DMS79 treated with DMSO at 0.1 percent for 48 hours (cell line): ENCODE results near the gene KRT33B.
"Not testable (repeated sequence)": the region's sequence is repeated elsewhere in the genome, so short reads cannot be mapped to it uniquely, and the experiment has no call there.

Experiments used
- DNase-seq: peaks from one replicate; lab custom pipeline; 2025; lab: John Stamatoyannopoulos, UW

The KRT33B gene

DNA sequence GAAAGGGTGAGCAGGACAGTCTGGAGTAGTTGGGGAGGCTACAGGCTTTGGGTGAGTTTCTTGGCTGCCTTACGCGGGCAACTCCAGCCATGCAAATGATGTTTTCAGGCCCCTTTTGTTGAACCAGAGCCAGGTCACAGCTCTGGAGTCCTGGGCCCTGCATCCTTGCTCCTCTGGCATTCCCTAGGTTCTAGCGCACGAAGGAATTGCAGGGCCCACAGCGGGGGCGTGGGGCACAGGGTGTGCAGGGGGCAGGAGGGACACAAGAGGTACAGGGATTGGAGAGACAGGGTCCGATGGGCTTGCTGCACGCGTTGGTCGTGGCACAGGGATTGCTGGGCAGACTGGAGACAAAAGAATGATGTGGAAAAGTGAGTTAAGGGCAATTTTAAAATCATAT is 24.2 kb upstream of the KRT33B start:
- no peak for DNase-seq

DNA sequence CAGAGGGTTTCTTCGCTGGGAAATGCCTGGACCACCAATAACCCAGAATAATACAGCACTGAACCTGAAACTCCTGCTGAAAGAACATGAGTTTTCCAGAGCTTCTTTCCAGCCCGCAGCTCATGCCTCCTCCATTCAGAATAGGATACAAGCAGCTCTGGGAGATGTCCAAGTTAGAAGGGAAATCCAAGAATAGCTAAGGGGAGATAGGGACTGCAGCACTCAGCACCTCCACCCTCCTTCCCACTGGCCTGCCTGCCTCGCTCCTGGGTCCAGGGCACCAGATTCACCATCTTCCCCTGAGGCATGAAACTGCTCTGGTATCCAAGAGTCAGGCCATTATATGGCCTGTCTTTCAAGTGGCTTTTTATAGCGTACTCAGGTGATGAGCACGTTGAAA is 23.7 kb upstream of the KRT33B start:
- no peak for DNase-seq

DNA sequence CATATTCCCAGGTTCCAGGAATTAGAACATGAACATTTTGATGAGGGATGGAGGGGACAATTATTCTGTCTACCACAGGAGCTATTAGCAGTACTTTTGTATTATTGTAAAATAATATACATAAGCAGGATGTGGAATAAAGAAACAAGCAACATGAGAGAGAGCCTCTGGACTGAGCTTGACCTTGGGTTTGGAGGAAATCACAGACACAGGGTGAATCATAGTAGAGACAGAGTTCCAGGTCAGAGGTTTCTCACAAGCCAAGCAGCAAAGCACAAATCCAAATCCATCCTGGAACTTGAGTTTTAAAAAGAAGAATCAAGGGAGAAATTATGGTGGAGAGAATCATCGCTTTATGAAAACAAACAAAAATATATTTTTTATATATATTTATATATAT is 22.7 kb upstream of the KRT33B start:
- DNase-seq = no peak

DNA sequence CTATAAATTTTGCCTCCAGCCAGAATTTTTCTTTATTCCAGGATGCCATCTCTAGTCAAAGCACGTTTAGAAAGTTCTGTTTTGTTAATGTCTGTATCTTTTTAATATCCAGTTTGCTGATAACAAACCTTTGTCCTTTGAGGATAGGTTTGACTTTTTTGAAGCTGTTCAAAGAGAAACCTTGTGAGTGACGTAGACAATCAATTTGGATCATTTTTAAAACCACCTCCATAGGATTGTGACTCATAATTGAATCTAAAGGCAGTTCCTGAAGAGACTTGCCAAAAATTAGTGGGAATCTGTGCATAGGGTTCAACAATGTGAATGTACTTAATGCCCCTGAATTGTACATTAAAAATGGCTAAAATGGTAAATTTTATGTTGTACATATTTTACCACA is 21.9 kb upstream of the KRT33B start:
- no peak for DNase-seq

DNA sequence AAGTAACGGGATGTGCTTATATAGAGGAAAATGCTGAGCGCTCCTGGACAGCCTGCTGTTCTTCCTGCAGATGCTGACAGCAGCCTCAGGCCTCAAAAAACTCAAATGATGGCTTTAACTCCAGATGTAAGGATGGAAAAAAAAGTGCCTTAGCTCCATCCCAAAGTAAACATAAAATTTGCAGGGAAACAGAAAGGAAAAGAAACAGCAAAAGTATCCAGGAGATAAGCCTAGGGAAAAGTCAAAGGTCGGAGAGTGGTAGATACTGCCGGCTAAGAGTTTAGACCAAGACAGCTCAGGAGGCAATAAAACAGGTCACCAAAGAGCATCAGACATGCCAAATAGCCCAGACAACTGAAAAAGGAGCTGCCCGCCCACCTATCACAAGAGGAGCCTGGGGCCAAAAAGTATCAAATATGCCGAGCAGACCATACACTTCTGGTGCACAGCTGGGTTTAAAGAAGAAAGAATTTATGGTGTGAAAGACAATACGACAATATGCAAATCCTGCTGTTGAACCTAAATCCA is 20.9 kb upstream of the KRT33B start:
- no peak for DNase-seq

DNA sequence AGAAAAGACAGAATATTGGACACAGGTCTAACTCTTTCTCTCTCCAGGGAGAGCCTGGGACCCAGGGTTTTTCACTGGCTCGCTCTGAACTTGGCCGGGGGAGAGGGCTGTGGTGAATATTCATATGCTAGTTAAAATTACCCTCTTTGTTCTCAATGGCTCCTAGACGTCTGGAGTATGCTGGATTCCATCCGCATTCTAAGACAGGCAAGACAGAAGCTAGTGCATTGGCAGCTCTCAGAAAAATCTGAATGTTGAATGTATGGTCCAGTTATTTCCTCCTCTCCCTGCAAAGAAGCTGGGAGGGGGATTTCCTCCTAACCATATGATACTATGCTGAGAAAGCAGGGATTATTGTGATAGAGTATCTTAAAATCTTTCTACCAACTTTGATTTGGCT is 18.1 kb upstream of the KRT33B start:
- DNase-seq = no peak

DNA sequence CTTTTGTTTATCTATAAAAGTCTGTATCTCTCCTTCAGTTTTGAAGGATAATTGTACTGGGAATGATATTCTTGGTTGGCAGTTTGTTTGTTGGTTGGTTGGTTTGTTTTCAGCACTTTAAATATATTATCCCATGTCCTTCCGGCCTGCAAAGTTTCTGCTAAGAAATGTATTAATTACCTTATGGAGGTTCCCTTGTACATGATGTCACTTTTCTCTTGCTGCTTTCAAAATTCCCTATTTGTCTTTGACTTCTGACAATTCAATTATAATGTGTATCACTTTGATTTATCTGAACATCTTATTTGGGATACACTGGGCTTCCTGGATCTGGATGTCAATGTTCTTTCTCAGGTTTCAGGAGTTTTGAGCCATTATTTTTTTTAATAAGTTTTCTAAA is 16.6 kb upstream of the KRT33B start:
- DNase-seq = no peak

DNA sequence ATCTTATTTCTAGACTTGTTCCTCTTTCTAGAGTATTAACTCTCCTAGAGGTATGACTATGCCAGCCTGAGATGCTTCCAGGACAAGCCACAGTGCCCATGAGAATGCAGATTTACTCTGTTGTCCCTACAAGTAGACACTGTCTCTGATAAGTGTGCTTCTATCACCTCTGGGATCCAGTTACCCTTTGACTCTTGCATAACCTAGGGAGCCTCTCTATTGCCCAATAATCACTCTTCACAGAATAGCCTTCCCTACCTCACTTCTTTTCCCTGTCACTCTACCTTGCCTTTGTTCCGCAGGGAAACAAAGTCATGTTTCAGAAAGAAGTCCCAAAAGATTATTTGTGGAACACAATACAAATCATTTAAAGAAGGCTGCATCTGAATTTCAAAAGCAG is 14.1 kb upstream of the KRT33B start:
- DNase-seq = no peak

DNA sequence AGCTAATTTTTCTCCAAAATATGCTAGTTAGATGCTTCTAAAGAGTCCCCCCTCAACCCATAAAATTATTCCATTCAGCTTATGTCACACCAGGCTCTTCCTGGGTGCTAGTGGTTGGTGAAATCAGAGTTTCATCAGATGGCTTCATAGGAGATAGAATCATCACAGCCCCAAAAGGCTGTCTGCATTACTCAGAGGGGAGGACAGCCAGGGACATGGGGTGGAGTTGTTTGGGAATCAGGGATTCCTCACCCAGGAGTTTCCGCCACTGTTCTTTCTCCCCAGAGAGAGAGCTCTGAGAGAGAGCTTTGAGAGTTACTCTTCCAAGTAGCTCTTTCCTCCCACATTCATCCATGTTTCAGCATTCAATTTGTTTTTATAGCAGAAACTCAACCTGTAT is 12.8 kb upstream of the KRT33B start:
- no peak for DNase-seq

DNA sequence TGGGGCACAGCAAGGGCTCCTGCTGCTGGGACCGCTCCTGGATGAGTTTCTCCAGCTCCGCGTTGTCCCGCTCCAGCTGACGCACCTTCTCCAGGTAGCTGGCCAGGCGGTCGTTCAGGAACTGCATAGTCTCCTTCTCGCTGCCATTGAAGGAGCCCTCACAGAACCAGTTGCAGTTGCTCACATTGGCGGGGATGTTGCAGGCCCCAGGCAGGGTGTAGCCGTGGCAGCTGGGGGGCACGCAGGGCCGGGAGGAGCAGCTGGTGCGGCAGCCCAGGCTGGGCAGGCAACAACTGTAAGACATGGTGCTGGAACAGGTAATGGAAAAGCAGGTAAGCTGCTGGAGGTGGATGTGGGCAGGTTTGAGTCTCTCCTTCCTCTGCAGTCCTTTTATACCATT is 12.3 kb upstream of the KRT33B start, which contains the start of gene KRT34:
KRT34 (minus strand) TSS at position 364 of the 400 bp plus-strand sequence; CDS start at position 304, 60 bp downstream.
- not testable (repeated sequence) for DNase-seq

DNA sequence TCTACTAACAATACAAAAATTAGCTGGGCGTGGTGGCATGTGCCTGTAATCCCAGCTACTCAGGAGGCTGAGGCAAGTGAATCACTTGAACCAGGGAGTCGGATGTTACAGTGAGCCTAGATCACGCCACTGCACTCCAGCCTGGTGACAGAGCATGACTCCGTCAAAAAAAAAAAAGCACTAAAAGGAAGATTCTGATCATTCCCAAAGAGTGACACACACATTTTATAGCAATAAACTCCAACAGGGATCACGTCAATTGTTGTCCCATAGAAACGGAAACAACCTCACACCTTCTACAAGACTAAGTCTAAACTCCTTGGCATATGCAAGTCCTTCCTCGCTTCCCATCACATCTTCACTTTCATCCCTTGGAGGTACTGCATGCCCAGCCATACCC is 10.5 kb upstream of the KRT33B start:
- DNase-seq = not testable (repeated sequence)

DNA sequence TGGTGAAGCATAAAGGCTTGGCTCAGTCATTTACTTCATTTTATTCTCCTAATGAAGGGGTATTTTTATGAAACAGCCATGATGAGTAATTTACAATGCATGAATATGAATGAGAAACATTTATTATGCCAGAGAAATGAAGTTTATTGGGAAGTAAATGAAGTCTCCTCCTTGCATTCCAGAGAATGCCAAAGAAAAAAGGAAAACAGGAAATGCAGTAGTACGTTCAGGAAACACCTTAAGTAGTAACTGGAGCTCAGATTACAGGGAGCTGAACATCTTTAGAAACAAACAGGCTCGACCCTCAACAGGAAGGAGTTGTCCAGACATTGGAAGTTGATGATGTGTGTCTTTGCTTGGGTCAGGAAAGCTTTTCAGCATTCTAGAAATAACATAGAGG is 7.9 kb upstream of the KRT33B start:
- DNase-seq = no peak

DNA sequence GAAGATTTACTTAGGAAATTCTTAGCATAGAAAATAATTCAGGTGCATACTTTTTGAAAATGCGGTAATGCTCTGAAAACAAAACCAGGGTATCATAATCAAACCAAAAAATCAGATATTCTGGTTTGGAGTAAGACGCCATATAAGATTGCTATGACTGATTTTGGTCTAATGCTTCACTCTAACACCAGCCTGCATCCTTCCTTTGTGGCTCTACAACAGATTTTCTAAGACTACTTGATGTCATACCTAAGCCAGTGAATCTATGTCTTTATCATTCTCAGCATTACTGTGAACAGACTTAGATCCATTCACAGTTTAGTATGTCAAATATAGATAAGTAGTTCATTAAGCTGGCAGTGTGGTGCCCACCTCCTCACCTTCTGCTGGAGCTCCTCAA is 590 bp downstream of the KRT33B start:
- no peak for DNase-seq

DNA sequence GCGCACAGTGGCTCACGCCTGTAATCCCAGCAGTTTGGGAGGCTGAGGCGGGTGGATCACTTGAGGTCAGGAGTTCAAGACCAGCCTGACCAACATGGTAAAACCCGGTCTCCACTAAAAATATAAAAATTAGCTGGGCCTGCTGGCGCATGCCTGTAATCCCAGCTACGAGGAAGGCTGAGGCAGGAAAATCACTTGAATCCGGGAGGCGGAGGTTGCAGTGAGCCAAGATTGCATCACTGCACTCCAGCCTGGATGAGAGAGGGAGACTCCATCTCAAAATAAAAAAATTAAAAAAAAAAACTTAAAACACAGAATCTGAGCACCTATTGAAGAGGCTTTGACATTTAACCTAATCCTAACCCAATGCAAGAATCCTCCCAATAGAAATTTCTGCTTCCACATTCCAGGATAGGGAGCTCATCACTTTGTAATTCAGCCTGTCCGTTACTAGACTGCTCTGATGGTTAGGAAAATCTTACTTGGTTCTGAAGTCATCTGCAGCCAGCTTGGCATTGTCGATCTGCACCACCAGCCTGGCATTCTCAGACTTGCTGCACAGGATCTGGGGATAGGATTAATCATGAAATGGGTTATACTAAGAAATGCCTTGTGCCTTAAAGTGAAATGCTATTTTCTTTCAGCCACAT is 2.1 kb downstream of the KRT33B start:
- no peak for DNase-seq

DNA sequence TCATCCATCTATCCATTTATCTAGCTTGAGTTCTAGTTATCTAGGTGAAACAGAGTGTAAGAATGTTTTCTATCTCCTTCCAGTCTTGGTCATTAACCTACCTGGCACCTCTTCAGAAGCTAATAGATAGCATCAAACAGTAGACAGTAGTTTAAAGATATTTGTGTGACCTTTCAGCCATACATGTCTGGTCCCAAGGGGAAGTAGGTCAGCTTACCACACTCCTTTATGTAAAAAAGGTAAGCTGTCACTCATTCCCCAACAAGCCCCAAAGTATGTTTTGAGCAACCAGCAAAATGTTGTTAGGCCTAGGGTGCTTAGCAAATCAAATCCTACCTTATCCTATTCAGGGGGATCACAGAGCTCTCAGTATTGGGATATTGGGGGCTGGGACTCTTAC is 3.5 kb downstream of the KRT33B start:
- DNase-seq = no peak

DNA sequence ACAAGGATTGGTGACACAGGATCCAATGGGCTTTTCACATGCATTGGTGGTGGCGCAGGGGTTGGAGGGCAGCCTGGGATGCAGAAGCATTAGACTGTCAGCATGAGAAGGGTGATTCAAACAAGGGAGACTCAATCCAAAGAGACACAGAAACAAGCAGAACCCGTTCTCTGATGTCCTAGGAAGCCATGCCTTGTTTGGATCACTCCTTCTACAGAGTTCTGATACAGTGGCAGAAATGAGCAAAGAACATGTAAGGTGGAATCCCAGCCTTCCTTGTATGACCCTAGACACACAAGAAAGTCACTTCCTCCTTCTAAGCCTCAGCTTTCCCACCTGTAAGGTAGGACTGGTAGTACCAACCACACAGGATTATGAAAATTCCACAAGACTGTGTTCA is 5.7 kb downstream of the KRT33B start:
- DNase-seq = no peak

DNA sequence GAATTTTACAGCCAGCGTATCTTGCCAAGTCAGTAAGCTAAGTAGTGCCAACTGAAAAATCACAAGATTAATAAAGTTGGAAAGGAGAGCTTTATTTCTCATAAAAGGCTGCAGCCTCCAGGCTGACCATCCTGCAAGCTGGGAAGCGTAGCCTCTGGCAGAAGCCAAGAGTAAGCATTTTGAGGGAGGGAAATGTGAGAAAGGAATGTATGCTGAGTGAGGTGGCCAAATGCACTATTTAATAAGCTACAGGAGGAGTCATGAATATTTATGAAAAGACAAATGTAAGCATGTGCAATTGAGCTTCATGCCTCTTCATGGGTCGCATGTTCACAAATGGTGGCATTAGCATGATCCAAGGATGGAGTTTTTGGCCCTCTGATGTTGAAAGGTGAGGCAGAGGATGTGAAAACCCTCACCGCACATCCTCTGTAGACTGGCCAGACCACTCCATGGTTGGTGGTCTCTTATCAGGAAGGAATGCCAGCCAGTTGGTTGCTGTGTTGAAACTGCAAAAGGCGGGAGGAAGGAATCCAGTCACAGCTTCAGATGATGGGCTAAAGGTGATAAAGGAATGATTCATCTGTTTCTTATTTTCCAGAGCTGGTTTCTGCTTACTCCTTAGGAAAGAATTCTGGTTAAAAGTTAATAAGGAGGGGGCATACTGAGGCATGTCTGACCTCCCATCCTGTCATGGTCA is 9.2 kb downstream of the KRT33B start:
- no peak for DNase-seq

DNA sequence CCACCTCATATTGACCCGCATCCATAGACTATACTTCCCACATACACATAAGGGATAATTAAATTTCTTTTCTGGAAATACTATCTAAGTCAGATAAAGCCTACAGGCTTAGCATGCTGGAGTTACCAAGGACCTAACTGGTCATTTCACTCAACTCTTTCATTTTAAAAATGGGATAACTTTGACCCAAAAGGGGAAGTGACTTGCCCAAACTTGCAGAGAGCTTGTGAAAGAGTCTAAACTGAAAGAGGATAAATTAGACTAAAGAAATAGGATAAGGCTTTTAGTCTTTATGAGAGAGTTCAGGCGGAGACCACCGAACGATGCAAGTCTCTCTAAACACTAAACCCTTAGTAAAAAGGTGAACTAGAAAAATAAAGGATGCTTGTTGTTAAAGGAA is 15.1 kb downstream of the KRT33B start:
- no peak for DNase-seq

DNA sequence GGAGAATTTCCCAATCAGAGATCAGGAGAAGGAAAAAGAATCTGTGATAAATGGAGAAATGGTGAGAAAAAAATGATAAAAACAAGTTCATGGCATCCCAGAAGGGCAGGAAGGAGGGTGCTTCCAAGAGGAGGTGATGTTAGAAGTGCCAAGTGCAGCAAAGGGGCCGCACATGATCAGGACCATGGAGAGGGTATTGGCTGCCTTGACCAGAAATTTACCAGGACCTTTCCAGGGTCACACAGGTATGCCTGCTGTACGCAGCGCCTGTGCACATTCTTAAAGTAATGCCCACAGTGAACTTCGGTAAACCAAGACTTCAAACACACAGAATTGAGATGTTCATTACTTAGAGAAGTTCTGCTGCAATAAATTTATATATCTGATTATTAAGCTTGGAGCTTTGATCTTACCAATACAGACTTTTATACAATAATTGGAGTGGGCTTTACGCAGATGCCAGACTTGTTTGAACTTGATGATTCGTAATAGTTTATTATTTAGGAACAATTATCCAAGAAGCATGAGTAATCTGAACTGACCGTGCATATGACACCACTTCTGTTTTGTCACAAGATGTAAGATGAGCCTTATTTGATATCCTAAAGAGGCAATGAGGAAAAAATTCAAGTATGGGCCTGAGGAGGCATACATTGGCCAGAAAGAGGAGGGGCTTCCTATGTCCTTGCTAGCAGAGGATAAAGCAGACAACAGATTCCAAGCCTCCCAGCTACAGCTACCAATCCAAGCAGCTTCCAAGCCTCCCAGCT is 16.8 kb downstream of the KRT33B start:
- DNase-seq = peak; percentile 43

DNA sequence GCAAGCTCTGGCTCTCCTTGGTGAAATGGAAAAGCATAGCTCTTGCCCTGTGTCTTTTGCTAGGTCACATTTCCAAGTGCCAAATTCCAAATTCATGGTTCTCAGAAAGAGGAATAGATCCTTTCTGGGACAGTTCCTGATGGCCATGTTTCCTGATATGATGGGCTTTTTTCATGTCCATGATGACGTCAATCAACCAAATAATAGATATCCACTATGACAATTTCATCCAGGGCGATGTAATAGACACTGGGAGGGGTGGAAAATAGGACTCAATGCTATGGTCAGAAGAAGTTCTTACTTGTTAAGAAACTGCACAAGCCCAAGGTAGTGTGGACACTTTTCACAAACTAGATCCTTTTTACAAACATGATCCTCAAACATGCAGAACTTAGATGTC is 18.4 kb downstream of the KRT33B start:
- no peak for DNase-seq

DNA sequence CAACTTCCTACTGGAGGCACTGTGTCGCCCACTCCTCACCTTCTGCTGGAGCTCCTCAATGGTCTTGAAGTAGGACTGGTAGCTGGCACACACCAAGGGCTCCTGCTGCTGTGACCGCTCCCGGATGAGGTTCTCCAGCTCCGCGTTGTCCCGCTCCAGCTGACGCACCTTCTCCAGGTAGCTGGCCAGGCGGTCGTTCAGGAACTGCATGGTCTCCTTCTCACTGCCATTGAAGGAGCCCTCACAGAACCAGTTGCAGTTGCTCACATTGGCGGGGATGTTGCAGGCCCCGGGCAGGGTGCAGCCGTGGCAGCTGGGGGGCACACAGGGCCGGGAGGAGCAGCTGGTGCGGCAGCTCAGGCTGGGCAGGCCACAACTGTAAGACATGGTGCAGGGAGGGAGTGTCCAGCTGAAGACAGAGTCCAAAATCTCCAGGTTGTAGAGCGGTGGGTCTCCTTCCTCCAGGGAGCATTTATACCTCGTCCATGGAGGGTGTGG is 19.2 kb downstream of the KRT33B start, which contains the start of gene KRT33A:
KRT33A (minus strand) TSS at position 448 of the 498 bp plus-strand sequence; CDS start at position 387, 61 bp downstream.
- DNase-seq = not testable (repeated sequence)
